GM19099 (cell line): ENCODE measurements around the gene CHRM5.

Experiments
- POLR2A ChIP-seq: IDR thresholded peaks from 3 replicates; pipeline ENCODE4 v1.6.1; 2011; ENCODE audit warnings: low read depth; ENCODE audit not compliant: insufficient read length; ENCODE audit errors: extremely low read depth

Gene CHRM5

DNA sequence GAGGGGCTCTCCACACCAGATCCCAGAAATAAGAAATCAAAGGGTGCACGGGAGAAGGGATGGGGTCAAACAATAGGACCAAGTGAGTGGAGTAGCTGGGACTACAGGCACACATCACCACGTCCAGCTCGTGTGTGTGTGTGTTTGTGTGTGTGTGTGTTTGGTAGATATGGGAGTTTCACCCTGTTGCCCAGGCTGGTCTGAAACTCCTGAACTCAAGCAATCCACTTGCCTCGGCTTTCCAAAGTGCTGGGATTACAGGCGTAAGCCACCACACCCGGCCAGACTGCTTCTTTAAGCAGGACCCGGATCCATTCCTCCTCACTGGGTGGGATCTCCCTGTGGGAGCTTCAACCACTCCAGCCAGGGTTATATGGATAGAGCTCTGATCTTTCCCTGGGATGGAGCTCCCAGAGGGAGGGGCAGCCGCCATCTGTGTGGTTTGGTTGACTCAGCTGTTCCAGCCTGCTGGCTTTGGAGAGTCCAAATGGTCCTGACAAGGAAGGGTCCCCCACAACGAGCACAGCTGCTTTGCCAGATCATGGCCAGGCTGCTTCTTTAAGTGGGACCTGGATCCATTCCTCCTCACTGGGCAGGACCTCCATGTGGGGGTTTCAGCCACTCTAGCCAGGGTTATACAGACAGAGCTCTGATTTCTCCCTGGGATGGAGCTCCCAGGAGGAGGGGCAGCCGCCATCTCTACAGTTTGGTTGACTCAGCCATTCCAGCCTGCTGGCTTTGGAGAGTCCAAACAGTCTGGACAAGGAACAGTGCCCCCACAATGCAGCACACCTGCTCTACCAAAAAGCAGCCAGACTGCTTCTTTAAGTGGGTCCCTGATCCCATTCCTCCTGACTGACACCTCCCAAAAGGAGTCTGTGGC is 79.8 kb downstream of the CHRM5 start:
- no peak for TF ChIP-seq POLR2A

DNA sequence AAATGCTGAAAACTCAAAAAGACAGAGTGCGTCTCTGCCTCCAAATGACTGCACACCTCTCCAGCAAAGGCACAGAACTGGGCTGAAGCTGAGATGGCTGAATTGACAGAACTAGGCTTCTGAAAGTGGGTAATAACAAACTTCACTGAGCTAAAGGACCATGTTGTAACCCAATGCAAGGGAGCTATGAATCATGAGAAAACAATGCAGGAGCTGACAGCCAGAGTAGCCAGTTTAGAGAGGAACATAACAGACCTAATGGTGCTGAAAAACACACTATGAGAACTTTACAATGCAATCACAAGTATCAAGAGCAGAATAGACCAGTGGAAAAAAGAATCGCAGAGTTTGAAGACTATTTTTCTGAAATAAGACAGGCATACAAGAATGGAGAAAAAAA is 80.8 kb downstream of the CHRM5 start:
- no peak for TF ChIP-seq POLR2A

DNA sequence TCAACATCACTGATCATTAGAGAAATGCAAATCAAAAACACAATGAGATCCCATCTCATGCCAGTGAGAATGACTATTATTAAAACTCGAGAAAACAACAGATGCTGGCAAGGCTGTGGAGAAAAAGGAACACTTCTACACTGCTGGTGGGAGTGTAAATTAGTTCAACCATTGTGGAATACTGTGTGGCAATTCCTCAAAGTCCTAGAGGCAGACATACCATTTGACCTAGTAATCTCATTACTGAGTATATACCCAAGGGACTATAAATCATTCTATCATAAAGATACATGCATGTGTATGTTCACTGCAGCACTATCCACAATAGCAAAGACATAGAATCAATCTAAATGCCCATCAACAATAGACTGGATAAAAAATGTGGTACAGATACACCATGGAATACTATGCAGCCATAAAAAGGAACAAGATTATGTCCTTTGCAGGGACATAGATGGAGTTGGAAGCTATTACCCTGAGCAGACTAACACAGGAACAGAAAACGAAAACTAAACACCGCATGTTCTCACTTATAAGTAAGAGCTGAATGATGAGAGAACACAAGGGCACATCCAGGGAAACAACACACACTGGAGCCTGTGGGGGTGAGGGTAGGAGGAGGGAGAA is 85.9 kb downstream of the CHRM5 start:
- no peak for TF ChIP-seq POLR2A

- TF ChIP-seq POLR2A: no peak
These were observed 87.7 kb downstream of the CHRM5 start for GRCh38 chr15:34055868-34056595.

DNA sequence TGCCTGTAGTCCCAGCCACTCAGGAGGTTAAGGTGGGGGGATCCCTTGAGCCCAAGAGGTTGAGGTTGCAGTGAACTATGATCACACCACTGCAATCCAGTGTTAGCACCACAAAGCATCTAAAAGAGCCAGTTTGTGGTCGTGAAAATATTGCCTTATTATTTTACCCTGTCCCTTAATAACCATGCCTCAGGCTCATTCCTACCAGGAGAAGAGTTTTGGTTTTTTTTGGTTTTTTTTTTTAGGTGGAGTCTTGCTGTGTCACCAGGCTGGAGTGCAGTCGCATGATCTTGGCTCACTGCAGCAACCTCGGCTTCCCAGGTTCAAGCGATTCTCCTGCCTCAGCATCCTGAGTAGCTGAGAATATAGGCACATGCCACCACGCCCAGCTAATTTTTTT is 88.6 kb downstream of the CHRM5 start:
- TF ChIP-seq POLR2A: no peak

DNA sequence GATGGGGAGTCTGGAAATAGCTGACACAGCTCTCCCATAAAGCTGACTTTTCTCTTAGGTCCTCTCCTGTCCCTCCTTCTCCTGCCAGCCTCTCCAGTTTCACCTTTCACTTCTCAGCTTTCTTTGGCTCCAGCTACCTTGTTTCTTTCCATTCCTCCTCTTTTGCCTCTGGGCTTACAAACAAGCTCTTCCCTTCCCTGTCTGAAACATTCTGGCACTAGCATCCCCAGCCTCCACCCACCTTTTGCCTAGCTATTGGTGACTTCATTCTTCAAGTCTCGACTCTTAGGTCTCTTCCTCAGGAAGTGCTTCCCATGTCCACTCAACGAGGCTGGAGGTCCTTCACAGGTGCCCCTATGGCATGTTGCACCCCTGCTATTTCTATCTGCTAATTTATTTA is 91.2 kb downstream of the CHRM5 start:
- TF ChIP-seq POLR2A: no peak

DNA sequence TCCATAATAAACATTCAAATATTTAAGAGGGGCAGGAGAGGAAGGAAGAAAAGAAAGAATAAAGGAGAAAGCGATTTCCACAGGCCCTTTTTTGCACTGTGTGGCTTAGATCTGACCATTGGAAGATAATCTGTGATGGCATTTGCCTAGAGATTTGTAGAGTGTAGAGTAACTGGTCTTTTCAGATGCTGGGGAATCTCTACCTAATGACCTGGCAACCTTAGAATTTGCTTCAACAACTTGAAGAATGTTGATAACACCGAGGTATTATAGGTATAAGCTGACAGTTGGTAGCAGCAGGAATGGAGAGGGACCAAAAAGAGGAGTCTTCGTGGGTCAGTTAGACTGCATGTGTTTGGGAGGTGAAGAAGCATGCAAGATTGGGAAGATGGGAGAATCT is 91.6 kb downstream of the CHRM5 start:
- no peak for TF ChIP-seq POLR2A

DNA sequence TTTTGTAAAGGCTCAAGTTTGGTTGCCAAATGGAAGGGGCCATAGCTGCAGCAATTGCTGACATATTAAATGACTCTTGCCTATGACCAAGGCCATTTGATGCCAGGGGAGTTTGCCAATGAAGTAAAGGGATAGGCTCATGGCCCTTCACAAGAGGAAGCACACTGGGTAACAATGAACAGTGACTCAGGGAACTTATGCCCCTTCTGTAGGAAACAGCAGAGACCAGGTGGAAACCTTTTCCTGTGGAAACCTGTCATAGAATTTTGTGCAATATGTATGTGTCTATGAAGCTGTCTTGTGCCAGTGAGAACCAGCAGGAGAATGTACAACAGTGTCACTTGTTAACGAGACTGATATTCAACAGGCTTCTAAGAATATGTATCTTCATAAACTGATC is 96.1 kb downstream of the CHRM5 start:
- TF ChIP-seq POLR2A: no peak

DNA sequence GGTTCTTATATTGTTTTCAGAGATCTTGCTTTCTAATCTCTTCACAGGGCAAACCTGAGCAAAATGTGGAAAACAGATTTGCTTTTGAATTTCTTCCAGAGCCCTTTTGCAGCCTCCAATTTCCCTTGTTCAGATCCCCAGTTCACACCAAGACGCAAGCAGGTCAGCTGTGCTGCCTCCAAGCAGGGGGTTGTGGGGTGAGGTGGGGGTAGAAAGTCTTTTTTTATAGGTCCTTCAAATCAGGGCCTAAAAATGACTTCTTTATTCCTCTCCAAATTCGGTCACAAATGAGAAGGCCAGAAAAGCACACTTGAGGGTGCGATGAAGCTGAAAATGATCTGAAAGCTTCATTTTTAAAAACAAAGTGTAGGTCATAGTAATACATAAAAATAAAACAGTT is 97.0 kb downstream of the CHRM5 start:
- no peak for TF ChIP-seq POLR2A

DNA sequence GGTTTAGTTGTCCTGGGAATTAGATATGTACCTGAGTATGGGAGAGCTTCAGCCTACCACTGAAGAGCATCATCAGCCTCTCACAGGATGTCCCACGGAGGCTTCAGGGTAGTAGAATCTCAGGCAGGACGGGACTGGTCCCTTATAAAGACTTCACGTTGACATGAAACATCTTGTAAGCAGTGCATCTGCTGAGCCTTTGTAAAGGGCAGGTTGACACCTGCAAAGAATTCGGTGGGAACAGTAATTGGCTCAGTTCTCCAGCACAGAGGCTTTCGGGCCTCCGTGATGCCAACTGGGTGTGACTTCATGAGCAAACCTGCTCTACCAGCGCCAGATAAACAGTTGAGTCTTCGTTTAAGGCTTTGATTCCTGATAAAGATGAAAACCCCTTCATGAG is 97.6 kb downstream of the CHRM5 start:
- TF ChIP-seq POLR2A: no peak

GRCh38 chr15:34070003-34070402 is 101.7 kb downstream of the CHRM5 start:
- TF ChIP-seq POLR2A: no peak

DNA sequence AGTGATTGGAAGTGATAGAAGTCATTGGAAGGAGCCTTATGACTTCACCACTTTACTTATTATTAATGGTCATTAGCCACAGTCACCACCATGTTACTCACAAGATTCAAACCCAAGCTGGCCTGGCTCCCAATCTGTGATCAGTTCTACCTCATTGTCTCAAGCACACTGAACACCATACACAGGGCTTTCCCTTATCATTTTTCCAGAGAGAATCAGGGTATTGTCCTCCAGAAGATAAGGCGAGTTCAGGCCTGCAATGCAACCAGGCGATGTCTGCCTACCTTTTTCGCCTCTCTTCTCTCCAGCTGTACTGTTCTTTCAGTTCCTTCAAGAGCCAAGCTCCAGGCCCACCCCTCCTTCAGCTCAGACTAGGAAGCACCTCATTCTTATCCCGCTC is 108.5 kb downstream of the CHRM5 start:
- TF ChIP-seq POLR2A: no peak

GRCh38 chr15:34078900-34079299 is 110.6 kb downstream of the CHRM5 start:
- no peak for TF ChIP-seq POLR2A

GRCh38 chr15:34079904-34080303 is 111.6 kb downstream of the CHRM5 start:
- no peak for TF ChIP-seq POLR2A

GRCh38 chr15:34084086-34084485 is 115.8 kb downstream of the CHRM5 start:
- no peak for TF ChIP-seq POLR2A

GRCh38 chr15:34085746-34086145 is 117.4 kb downstream of the CHRM5 start:
- no peak for TF ChIP-seq POLR2A

DNA sequence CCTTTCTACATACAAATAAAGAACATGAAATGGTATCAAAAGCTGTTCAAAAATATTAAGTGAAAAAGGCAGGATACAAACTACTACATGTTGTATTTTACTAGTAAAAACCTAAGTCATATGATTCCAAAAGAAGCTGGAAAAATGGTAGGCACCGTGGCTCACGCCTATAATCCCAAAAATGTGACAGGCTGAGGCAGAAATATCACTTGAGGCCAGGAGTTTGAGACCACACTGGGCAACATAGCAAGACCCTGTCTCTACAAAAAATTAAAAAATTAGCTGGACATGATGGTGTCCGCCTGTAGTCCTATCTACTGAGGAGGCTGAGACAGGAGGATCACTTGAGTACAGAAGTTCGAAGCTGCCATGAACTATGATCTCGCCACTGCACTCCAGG is 131.6 kb downstream of the CHRM5 start:
- TF ChIP-seq POLR2A: no peak
